Small intestine (tissue), 7 donors: ENCODE measurements around the gene HMGCS2. TPM values are rescaled to one million over a fixed set of nuclear protein-coding genes. Genes with fewer than 3 reads are reported as not detected.
"Not testable (repeated sequence)": the region's sequence is repeated elsewhere in the genome, so short reads cannot be mapped to it uniquely, and the experiment has no call there.

Experiments
- DNase-seq, 2 donors: peaks; one replicate each; pipeline versions ENCODE4 v3.0.0 to v3.0.0-alpha.2; 2013
- FAIRE-seq: peaks from 2 replicates; lab custom pipeline; 2012; peaks lifted over from hg19 to GRCh38; lab: Jason Lieb, UNC
- H3K27ac ChIP-seq, 3 donors: one replicate each; pipeline ENCODE4 v1.5.1; 2013; ENCODE audit warnings: low read length in 2 of 3, mild to moderate bottlenecking in 2 of 3, control low read depth in 1 of 3, inconsistent platforms in 1 of 3, low read depth in 1 of 3, moderate library complexity in 1 of 3
- H3K27me3 ChIP-seq, 3 donors: one replicate each; pipeline ENCODE4 v1.6.1; 2013; ENCODE audit warnings: low read length in 3 of 3, inconsistent platforms in 1 of 3; ENCODE audit not compliant: control insufficient read depth in 3 of 3, insufficient read depth in 3 of 3
- H3K36me3 ChIP-seq, 3 donors: one replicate each; pipeline ENCODE4 v1.6.1; 2013; ENCODE audit warnings: low read length in 3 of 3, inconsistent platforms in 1 of 3, low read depth in 1 of 3, mild to moderate bottlenecking in 1 of 3, moderate library complexity in 1 of 3; ENCODE audit not compliant: control insufficient read depth in 3 of 3, insufficient read depth in 2 of 3
- H3K4me1 ChIP-seq, 3 donors: one replicate each; pipeline ENCODE4 v1.6.1; 2013; ENCODE audit warnings: low read length in 2 of 3, inconsistent platforms in 1 of 3, low read depth in 1 of 3, mild to moderate bottlenecking in 1 of 3, moderate library complexity in 1 of 3; ENCODE audit not compliant: control insufficient read depth in 3 of 3, insufficient read depth in 2 of 3
- H3K4me3 ChIP-seq, 3 donors: one replicate each; pipeline ENCODE4 v1.5.1; 2013; ENCODE audit warnings: low read length in 3 of 3, control low read depth in 1 of 3, inconsistent platforms in 1 of 3, low read depth in 1 of 3, mild to moderate bottlenecking in 1 of 3, moderate library complexity in 1 of 3
- H3K9me3 ChIP-seq, 2 donors: one replicate each; pipeline ENCODE4 v1.6.1; 2013; ENCODE audit warnings: low read depth in 1 of 2, low read length in 1 of 2; ENCODE audit not compliant: control insufficient read depth in 2 of 2, insufficient read depth in 1 of 2
- WGBS, 3 donors: extraction: QIAGEN DNeasy Blood & Tissue Kit; methylation state at CpG; one replicate each; pipeline ENCODE4 v1.1.7; 2013; 5-methylcytosine and 5-hydroxymethylcytosine counted together
- polyA plus RNA-seq, 4 donors: library from polyadenylated mRNA; stranded (reverse) in 3 of 4; unstranded in 1 of 4; fragments of 200-250 nt in 3 of 4; fragments of 120-200 nt in 1 of 4; gene quantifications; one replicate each; pipeline versions ENCODE4 v1.2.1 to v1.2.3, GENCODE V29; 2013
- donor health status: healthy with polysubstance abuse.
- donor health status: control.
- donor health status: control.
- donor health status: Bipolar disorder and iron deficiency.
- donor health status: healthy.

HMGCS2 gene
- polyA plus RNA-seq, 4 donors, result 8.3 to 80.4 (median 25.4) TPM

DNA sequence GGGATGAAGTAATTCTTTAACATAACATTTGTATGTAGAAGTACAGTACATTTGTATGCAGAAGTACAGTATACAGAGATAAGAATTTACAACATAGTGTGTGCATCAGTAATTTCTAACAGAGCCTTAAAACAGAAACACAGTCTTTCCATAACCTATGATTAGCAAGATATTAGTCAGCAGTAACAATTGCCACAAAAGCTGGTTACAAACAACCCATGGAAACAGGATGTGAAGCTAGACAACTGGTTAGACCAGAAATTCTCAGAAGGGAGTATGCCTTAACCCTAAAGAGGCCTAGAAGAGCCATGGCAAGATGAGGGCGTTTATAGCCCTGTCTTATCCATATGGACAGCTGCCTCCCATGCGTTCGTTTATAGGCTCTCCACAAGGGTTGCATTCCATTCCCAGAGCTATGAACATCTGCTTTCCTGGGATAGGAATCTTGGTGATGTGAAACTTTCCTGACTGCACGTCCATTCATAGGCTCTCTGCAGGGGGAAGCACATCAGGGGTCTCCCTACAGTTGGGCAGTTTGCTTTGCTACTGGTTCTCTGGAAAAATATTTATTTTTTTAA is 17.9 kb upstream of the HMGCS2 start:
- not testable (repeated sequence) for FAIRE-seq, H3K27me3 ChIP-seq, H3K9me3 ChIP-seq, H3K36me3 ChIP-seq, H3K4me3 ChIP-seq
- Histone ChIP-seq H3K4me1 (peaks cover 7 to 67% (median 19%) of the 10 kb centered on the region in 3 donors), H3K27ac (peak overlapping the region in 1 of 3 donors; percentile 78)
- WGBS, 3 donors, result 33 to 49% (median 45%) methylated on average over 4 of the region's 4 CpGs
- peak in 1 of 2 donors; percentile 46 for DNase-seq

DNA sequence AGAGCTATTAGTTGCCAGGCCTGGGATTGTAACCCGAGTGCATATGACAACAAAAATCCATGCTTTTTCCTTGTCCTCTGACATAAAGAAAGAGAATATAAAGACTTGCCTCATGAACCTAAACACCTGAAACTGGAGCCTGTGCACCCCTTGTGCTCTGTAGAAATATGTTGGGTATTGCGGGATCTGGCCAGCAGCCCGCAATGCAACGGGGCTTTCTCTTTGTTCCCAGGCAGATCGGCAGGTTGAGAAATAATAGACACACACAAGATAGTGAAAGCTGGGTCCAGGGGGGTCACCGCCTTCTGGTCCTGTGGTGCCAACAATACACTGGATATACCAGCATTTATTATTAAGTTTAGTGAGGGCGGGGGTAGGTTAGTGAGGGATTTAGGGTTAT is 17.3 kb upstream of the HMGCS2 start:
- not testable (repeated sequence) for FAIRE-seq, DNase-seq, H3K4me3 ChIP-seq, H3K27me3 ChIP-seq, H3K9me3 ChIP-seq, H3K36me3 ChIP-seq
- Histone ChIP-seq H3K27ac (peak overlapping the region in 1 of 3 donors; percentile 78), H3K4me1 (peaks cover 7 to 62% (median 19%) of the 10 kb centered on the region in 3 donors)
- 62 to 68% (median 66%) methylated on average over 7 of the region's 7 CpGs for WGBS, 3 donors

DNA sequence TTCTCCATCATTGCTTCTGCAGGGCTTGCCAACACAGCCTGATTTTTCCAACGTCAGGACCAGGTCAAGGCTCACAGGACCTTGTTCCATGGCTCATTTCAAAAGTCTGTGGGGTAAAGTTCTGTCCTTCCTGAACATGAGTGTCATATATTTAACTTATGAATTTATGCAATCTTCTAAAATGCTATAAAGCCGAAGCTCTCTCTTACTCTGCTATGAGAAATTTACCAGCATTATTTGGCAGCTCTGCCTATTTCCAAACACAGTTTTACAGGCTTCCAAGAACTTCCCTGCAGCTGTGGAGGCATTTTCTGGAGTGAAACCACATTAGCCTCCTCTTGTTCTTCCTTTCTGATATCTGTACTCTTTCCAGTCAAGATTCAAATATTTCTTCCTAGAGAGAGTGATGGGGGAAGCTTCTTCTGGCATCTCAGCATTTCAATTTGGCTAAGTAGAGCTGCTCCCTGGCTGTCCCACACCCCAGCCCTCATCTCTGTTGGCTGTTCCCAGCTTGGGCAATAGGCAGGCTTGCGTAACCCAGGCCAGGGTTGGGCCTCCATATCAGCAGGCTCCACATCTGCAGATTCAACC is 15.6 kb upstream of the HMGCS2 start:
- no peak for FAIRE-seq
- H3K27ac ChIP-seq, result peak overlapping the region in 1 of 3 donors; percentile 78
- no peaks in the 10 kb centered on the region for H3K9me3 ChIP-seq
- H3K27me3 ChIP-seq, result no peaks in the 10 kb centered on the region
- WGBS, 3 donors, result 35 to 55% (median 36%) methylated on average over 3 of the region's 3 CpGs
- DNase-seq, result peak; percentile 64 to 66
- H3K4me3 ChIP-seq, result no peak overlapping the region
- peaks cover 4 to 66% (median 25%) of the 10 kb centered on the region in 3 donors for H3K4me1 ChIP-seq
- H3K36me3 ChIP-seq, result no peaks in the 10 kb centered on the region

DNA sequence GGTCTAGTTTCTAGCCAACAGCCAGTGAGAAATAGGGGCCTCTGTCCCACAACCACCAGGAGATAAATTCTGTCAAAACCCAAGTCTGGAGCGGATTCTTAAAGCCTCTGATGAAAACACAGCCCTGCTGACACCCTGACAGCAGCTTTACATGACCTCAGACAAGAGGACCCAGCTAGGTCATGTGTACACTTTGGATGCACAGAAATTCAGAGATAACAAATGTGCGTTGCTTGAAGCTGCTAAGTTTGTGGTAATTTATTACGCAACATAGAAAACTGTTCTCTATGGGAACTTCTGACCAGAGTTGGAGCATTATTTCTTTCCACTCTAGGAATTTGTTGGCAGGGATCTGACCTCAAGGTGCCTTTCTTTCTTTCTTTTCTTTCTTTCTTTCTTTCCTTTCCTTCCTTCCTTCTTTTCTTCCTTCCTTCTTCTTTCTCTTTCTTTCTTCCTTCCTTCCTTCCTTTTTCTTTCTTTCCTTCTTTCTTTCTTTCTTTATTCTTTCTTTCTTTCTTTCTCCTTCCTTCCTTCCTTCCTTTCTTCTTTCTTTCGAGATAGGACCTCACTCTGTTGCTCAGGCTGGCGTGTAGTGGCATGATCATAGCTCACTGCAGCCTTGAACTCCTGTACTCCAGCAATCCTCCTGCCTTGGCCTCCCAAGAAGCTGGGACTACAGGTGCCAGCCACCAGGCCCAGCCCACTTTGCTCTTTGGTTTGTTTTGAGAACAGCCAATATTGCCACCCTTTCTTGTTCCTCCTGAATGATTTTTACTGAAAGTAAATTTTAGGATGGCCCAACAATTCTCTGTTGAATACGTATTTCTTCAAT is 14.9 kb upstream of the HMGCS2 start:
- no peak for FAIRE-seq
- 62 to 68% (median 65%) methylated on average over 6 of the region's 6 CpGs for WGBS, 3 donors
- H3K9me3 ChIP-seq, result no peaks in the 10 kb centered on the region
- H3K4me1 ChIP-seq, result peaks cover 4 to 70% (median 25%) of the 10 kb centered on the region in 3 donors
- H3K27me3 ChIP-seq, result no peaks in the 10 kb centered on the region
- peak overlapping the region in 2 of 3 donors; percentile 17 to 78 for H3K27ac ChIP-seq
- H3K36me3 ChIP-seq, result no peaks in the 10 kb centered on the region
- no peak overlapping the region for H3K4me3 ChIP-seq
- peak in 1 of 2 donors; percentile 51 for DNase-seq

DNA sequence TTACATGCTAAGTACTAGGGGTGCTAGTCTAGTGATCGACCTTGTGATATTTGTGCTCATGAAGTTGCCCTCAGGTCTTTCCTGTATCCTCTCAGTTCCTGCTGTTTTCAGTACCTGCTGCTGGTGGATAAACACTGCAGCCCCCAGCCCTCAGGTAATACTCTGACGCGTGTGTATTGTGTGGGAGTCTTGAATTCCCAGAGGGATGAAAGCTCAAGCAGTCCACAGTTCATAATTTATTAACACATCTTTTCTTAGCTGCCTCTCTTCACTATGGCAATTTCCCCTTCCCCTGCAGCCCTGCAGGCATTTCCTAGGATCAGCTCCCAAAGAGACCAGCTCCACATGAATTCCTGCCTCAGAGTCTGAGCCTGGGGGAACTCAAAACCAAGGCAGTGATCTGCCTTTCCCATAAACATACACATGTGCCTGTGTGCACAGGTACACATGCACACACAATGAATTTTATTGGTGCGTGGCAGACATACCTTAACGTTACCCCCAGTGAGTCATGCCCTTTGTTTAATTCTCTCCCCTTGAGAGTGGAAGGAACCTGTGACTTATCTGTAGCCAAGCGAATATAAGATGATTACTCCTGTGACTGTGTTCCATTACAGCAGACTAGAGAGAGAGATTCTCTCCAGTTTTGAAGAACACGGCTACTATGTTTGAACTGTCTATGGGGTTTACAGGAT is 14.1 kb upstream of the HMGCS2 start:
- peak in 1 of 2 donors; percentile 57 for DNase-seq
- Histone ChIP-seq H3K27me3 (no peaks in the 10 kb centered on the region), H3K36me3 (no peaks in the 10 kb centered on the region), H3K4me1 (peaks cover 4 to 66% (median 25%) of the 10 kb centered on the region in 3 donors), H3K9me3 (no peaks in the 10 kb centered on the region), H3K27ac (peak overlapping the region in 2 of 3 donors; percentile 17 to 78), H3K4me3 (no peak overlapping the region)
- FAIRE-seq, result no peak
- WGBS, 3 donors, result 36 to 61% (median 53%) methylated on average over 7 of the region's 7 CpGs

DNA sequence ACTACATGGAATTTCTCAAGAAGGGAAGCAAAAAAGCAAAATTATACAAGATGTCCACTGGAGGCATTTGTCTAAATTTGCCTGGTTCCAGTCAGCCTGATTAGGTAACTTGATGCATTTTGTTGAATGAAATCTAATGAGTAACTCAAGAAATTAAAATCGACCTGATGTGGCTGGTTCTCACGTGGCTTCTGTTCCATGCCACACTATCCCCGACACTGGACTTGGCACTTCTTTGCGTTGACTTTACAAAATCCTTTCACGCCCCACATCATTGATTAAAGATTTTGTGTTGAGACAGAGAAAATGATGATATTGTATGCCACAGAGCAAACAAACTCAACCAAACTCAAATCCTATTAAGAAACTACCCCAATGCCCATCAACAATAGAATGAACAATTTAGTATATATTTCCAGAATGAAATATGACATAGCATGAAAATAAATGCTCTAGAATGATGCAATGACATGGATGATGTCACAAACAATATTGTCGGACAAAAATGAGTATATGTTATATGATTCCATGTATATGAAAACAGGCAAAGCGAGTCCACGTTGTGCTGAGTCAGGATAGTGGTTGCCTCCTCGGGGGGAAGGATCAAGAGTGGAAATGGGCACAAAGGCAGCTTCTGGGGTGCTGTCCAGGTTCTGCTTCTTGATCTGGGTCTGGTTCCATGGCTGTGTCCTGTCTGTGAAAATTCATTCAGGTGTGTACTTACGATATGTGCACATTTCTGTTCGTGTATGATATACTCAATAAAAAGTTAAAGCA is 12.9 kb upstream of the HMGCS2 start:
- Histone ChIP-seq H3K4me1 (peaks cover 4 to 61% (median 25%) of the 10 kb centered on the region in 3 donors), H3K4me3 (no peak overlapping the region), H3K9me3 (no peaks in the 10 kb centered on the region), H3K36me3 (no peaks in the 10 kb centered on the region), H3K27ac (peak overlapping the region in 1 of 3 donors; percentile 78), H3K27me3 (no peaks in the 10 kb centered on the region)
- DNase-seq (no peak), FAIRE-seq (no peak)
- 85 to 94% (median 88%) methylated on average over 11 of the region's 11 CpGs for WGBS, 3 donors

DNA sequence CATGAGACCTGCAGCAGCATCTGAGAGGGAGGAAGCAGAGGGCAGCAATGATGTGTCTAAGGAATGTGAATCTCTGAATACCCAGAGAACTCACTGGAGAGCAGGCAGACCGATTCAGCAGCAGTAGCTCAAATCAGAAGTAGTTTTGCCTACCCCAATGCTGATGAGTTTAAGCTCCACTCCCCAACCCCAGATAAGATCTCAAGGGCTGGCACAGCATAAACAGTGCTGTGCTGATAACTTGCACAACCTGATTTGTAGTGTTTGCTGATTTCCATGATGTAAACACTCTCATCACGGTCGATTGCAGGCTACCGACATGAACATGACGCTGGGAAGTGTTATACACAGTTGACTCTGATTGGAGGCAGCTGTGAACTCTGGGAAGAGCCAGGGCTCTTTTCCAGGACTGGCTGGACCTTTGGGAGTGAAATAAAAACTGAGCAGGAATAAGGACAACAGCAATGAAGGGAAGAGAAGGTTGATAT is 11.2 kb upstream of the HMGCS2 start:
- H3K4me1 ChIP-seq, result peaks cover 4 to 62% (median 21%) of the 10 kb centered on the region in 3 donors
- no peaks in the 10 kb centered on the region for H3K36me3 ChIP-seq
- H3K9me3 ChIP-seq, result no peaks in the 10 kb centered on the region
- WGBS, 3 donors, result 7 to 25% (median 18%) methylated on average over 5 of the region's 5 CpGs
- FAIRE-seq (no peak), DNase-seq (peak; percentile 58 to 72)
- H3K27me3 ChIP-seq, result no peaks in the 10 kb centered on the region
- no peak overlapping the region for H3K4me3 ChIP-seq
- peak overlapping the region in 2 of 3 donors; percentile 2 to 76 for H3K27ac ChIP-seq
